Loucy (cell line): Measurements from ENCODE around the gene MYCBP2.
"Not testable (repeated sequence)": the region's sequence is repeated elsewhere in the genome, so short reads cannot be mapped to it uniquely, and the experiment has no call there.

Experiments
- H2AFZ ChIP-seq: fragments of 200-600 bp; sonication (generic); 2 replicates; pipeline ENCODE4 v1.6.0; 2016; ENCODE audit warnings: antibody characterized with exemption, mild to moderate bottlenecking, low read length, moderate library complexity
- H3F3A ChIP-seq: fragments of 200-600 bp; 2 replicates; pipeline ENCODE4 v1.6.0; 2016; ENCODE audit warnings: antibody characterized with exemption, low read depth, mild to moderate bottlenecking
- H3K27me3 ChIP-seq: fragments of 200-600 bp; sonication (generic); 2 replicates; pipeline ENCODE4 v1.6.1; 2014; ENCODE audit warnings: low read length, mild to moderate bottlenecking; ENCODE audit not compliant: insufficient read depth, poor library complexity, severe bottlenecking
- H3K36me3 ChIP-seq: fragments of 200-600 bp; sonication (generic); 2 replicates; pipeline ENCODE4 v1.6.1; 2016; ENCODE audit warnings: low read length; ENCODE audit not compliant: insufficient read depth
- H3K4me1 ChIP-seq: fragments of 200-600 bp; sonication (generic); 2 replicates; pipeline ENCODE4 v1.5.1; 2014; ENCODE audit warnings: low read length, mild to moderate bottlenecking; ENCODE audit not compliant: insufficient read depth, poor library complexity, severe bottlenecking
- H3K4me2 ChIP-seq: fragments of 200-600 bp; sonication (generic); 2 replicates; pipeline ENCODE4 v1.6.0; 2014; ENCODE audit warnings: antibody characterized with exemption, low read length, low read depth, mild to moderate bottlenecking; ENCODE audit not compliant: poor library complexity, severe bottlenecking
- H3K4me3 ChIP-seq: fragments of 200-600 bp; sonication (generic); 2 replicates; pipeline ENCODE4 v1.5.1; 2014; ENCODE audit warnings: low read length, mild to moderate bottlenecking, mixed read lengths; ENCODE audit not compliant: poor library complexity, severe bottlenecking
- H3K79me2 ChIP-seq: fragments of 200-600 bp; sonication (generic); 2 replicates; pipeline ENCODE4 v1.6.1; 2014; ENCODE audit warnings: low read length; ENCODE audit not compliant: insufficient read depth
- H3K9ac ChIP-seq: fragments of 200-600 bp; sonication (generic); 2 replicates; pipeline ENCODE4 v1.6.0; 2014; ENCODE audit warnings: mild to moderate bottlenecking, low read depth, low read length, moderate library complexity; ENCODE audit not compliant: poor library complexity, severe bottlenecking
- H3K9me2 ChIP-seq: fragments of 200-600 bp; sonication (generic); replicated peaks from 2 replicates; pipeline ENCODE4 v1.6.1; 2016; ENCODE audit warnings: low read depth, low read length, mixed read lengths
- H3K9me3 ChIP-seq: fragments of 200-600 bp; sonication (generic); 2 replicates; pipeline ENCODE4 v1.6.1; 2014; ENCODE audit warnings: mild to moderate bottlenecking, antibody characterized with exemption, low read length, low read depth; ENCODE audit not compliant: insufficient read depth
- H4K20me1 ChIP-seq: fragments of 200-600 bp; sonication (generic); 2 replicates; pipeline ENCODE4 v1.6.0; 2014; ENCODE audit warnings: antibody characterized with exemption, low read length, mild to moderate bottlenecking; ENCODE audit not compliant: insufficient read depth, poor library complexity, severe bottlenecking
- CTCF ChIP-seq: fragments of 200-600 bp; sonication (generic); conservative IDR thresholded peaks from 2 replicates; pipeline ENCODE4 v1.5.1; 2014; ENCODE audit warnings: mild to moderate bottlenecking, antibody characterized with exemption, low read length
- EZH2phosphoT487 ChIP-seq: fragments of 200-600 bp; IDR thresholded peaks from 2 replicates; pipeline ENCODE4 v1.6.1; 2018; ENCODE audit warnings: antibody characterized with exemption, mild to moderate bottlenecking, moderate library complexity, borderline replicate concordance

Gene MYCBP2

GRCh38 chr13:77319536-77319935, 7.4 kb downstream of the MYCBP2 start:
- peak overlapping the region; percentile 91 for H3K4me2 ChIP-seq
- TF ChIP-seq EZH2phosphoT487 (no peak), CTCF (no peak)
- peaks cover 99% of the 10 kb centered on the region for H3K79me2 ChIP-seq
- H3K9me3 ChIP-seq: no peaks in the 10 kb centered on the region
- H3K36me3 ChIP-seq: no peaks in the 10 kb centered on the region
- no peaks in the 10 kb centered on the region for H3K27me3 ChIP-seq
- peaks cover 63% of the 10 kb centered on the region for H3K4me1 ChIP-seq
- H3F3A ChIP-seq: no peaks in the 10 kb centered on the region
- peaks cover 87% of the 10 kb centered on the region for H4K20me1 ChIP-seq
- H3K9me2 ChIP-seq: no peaks in the 10 kb centered on the region
- no peak overlapping the region for H2AFZ ChIP-seq
- H3K9ac ChIP-seq: no peak overlapping the region
- H3K4me3 ChIP-seq: no peak overlapping the region

- no peak for TF ChIP-seq EZH2phosphoT487
- TF ChIP-seq CTCF: no peak
- no peak overlapping the region for H2AFZ ChIP-seq
- H3K79me2 ChIP-seq: peaks cover 99% of the 10 kb centered on the region
- H3K4me1 ChIP-seq: peaks cover 63% of the 10 kb centered on the region
- no peaks in the 10 kb centered on the region for H3F3A ChIP-seq
- H3K36me3 ChIP-seq: no peaks in the 10 kb centered on the region
- peak overlapping the region; percentile 91 for H3K4me2 ChIP-seq
- no peaks in the 10 kb centered on the region for H3K9me2 ChIP-seq
- H3K9me3 ChIP-seq: no peaks in the 10 kb centered on the region
- no peaks in the 10 kb centered on the region for H3K27me3 ChIP-seq
- H3K9ac ChIP-seq: no peak overlapping the region
- H3K4me3 ChIP-seq: no peak overlapping the region
- H4K20me1 ChIP-seq: peaks cover 82% of the 10 kb centered on the region
Measured at GRCh38 chr13:77318741-77319140, 8.2 kb downstream of the MYCBP2 start.

- H3K4me1 ChIP-seq: peaks cover 42% of the 10 kb centered on the region
- H4K20me1 ChIP-seq: peaks cover 72% of the 10 kb centered on the region
- no peak overlapping the region for H2AFZ ChIP-seq
- H3K27me3 ChIP-seq: no peaks in the 10 kb centered on the region
- H3K9ac ChIP-seq: no peak overlapping the region
- H3F3A ChIP-seq: no peaks in the 10 kb centered on the region
- TF ChIP-seq EZH2phosphoT487: no peak
- no peak for TF ChIP-seq CTCF
- H3K79me2 ChIP-seq: peaks cover 98% of the 10 kb centered on the region
- H3K9me3 ChIP-seq: no peaks in the 10 kb centered on the region
- H3K4me2 ChIP-seq: peak overlapping the region; percentile 35
- no peaks in the 10 kb centered on the region for H3K9me2 ChIP-seq
- no peak overlapping the region for H3K4me3 ChIP-seq
- H3K36me3 ChIP-seq: no peaks in the 10 kb centered on the region
Measured at GRCh38 chr13:77316430-77316829, 10.5 kb downstream of the MYCBP2 start.

- Histone ChIP-seq H4K20me1 (peaks cover 64% of the 10 kb centered on the region), H3K4me1 (peaks cover 37% of the 10 kb centered on the region), H3K79me2 (peaks cover 98% of the 10 kb centered on the region)
- not testable (repeated sequence) for H3K4me3 ChIP-seq, H3K27me3 ChIP-seq, H3K9me3 ChIP-seq, H2AFZ ChIP-seq, H3F3A ChIP-seq, H3K9ac ChIP-seq, H3K9me2 ChIP-seq, H3K36me3 ChIP-seq, H3K4me2 ChIP-seq
Measured at GRCh38 chr13:77315509-77315908, 11.4 kb downstream of the MYCBP2 start.
